Lung (tissue), 12 donors: ENCODE measurements around the gene CAMK2D. TPM values are rescaled to one million over a fixed set of nuclear protein-coding genes. Genes with fewer than 3 reads are reported as not detected.

ENCODE experiments used
- ATAC-seq: fragments of 200-7000 bp; cut with Tn5 transposase; one replicate; pipeline ENCODE4 v1.9.1; 2020; ENCODE audit warnings: moderate number of reproducible peaks; ENCODE audit not compliant: insufficient read depth, low FRiP score
- DNase-seq, 3 donors: peaks; one replicate each; pipeline ENCODE4 v3.0.0-alpha.2; 2013 to 2017
- H3K27ac ChIP-seq, 2 donors: one replicate each; pipeline ENCODE4 v1.5.1; 2013; ENCODE audit warnings: mild to moderate bottlenecking in 2 of 2, moderate library complexity in 2 of 2, control low read depth in 1 of 2, inconsistent platforms in 1 of 2, low read depth in 1 of 2, low read length in 1 of 2
- H3K27me3 ChIP-seq, 3 donors: one replicate each; pipeline ENCODE4 v1.5.1; 2013; ENCODE audit warnings: low read length in 2 of 3; ENCODE audit not compliant: control insufficient read depth in 3 of 3, insufficient read depth in 3 of 3
- H3K36me3 ChIP-seq, 4 donors: one replicate each; pipeline ENCODE4 v1.5.1; 2013; ENCODE audit warnings: low read length in 4 of 4, mild to moderate bottlenecking in 1 of 4, moderate library complexity in 1 of 4; ENCODE audit not compliant: control insufficient read depth in 4 of 4, insufficient read depth in 4 of 4
- H3K4me1 ChIP-seq, 5 donors: one replicate each; pipeline ENCODE4 v1.5.1; 2013; ENCODE audit warnings: low read length in 5 of 5, mild to moderate bottlenecking in 2 of 5, moderate library complexity in 1 of 5; ENCODE audit not compliant: control insufficient read depth in 5 of 5, insufficient read depth in 5 of 5
- H3K4me3 ChIP-seq: one replicate; pipeline ENCODE4 v1.5.1; 2013; ENCODE audit warnings: mild to moderate bottlenecking, control low read depth, moderate library complexity
- H3K9ac ChIP-seq, 2 donors: one replicate each; pipeline ENCODE4 v1.5.1; 2013; ENCODE audit warnings: low read length in 2 of 2, control low read depth in 1 of 2; ENCODE audit not compliant: insufficient read depth in 1 of 2
- H3K9me3 ChIP-seq, 4 donors: one replicate each; pipeline ENCODE4 v1.5.1; 2013; ENCODE audit warnings: low read length in 3 of 4, mild to moderate bottlenecking in 1 of 4, moderate library complexity in 1 of 4; ENCODE audit not compliant: control insufficient read depth in 4 of 4, insufficient read depth in 3 of 4
- WGBS, 2 donors: extraction: QIAGEN DNeasy Blood & Tissue Kit; methylation state at CpG; one replicate each; pipeline ENCODE4 v1.1.7; 2013; 5-methylcytosine and 5-hydroxymethylcytosine counted together
- polyA plus RNA-seq, 2 donors: library from polyadenylated mRNA; stranded (reverse); fragments of 200-250 nt; gene quantifications; one replicate each; pipeline ENCODE4 v1.2.1, GENCODE V29; 2013
- total RNA-seq, 2 donors: library from RNA; depleted of rRNA in 1 of 2; stranded (reverse); fragments of >200 nt in 1 of 2; gene quantifications; one replicate each; pipeline ENCODE4 v1.2.1, GENCODE V29; 2014 to 2021
- TF ChIP-seq, protein P1 (sequence below): IDR thresholded peaks from 2 replicates; pipeline ENCODE4 v1.5.1; 2012; ENCODE audit warnings: mild to moderate bottlenecking; ENCODE audit errors: control extremely low read depth, extremely low read depth
- donor health status: control.
- donor health status: control.
- donor health status: Bipolar disorder and iron deficiency.
- donor health status: healthy.
- donor health status: DM: yes; HTN: yes; CAD: no.

The CAMK2D gene
- total and polyA plus RNA-seq, 4 donors: 11.9 to 98.2 (median 36.6) TPM

DNA sequence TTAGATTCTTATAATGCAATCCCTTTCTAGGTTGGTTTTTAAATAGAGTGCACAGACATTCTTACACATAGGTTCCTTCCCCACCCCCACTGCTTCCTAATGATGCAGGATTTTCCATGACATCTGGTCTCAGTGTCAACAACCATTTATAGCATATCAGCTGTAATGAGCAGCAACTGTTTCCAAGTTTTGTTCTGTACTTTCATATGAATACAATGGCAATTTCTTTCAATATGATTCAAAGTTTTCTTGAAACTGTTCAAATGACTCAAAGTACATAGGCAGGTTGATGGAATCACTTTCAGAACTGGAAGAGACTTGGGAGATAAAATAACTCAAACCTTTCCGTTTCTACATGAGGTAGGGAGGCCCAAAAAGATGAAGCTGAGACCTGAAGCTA lies 220.7 kb downstream of the CAMK2D start:
- TF ChIP-seq, protein P1, sequence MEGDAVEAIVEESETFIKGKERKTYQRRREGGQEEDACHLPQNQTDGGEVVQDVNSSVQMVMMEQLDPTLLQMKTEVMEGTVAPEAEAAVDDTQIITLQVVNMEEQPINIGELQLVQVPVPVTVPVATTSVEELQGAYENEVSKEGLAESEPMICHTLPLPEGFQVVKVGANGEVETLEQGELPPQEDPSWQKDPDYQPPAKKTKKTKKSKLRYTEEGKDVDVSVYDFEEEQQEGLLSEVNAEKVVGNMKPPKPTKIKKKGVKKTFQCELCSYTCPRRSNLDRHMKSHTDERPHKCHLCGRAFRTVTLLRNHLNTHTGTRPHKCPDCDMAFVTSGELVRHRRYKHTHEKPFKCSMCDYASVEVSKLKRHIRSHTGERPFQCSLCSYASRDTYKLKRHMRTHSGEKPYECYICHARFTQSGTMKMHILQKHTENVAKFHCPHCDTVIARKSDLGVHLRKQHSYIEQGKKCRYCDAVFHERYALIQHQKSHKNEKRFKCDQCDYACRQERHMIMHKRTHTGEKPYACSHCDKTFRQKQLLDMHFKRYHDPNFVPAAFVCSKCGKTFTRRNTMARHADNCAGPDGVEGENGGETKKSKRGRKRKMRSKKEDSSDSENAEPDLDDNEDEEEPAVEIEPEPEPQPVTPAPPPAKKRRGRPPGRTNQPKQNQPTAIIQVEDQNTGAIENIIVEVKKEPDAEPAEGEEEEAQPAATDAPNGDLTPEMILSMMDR: no peak
- Histone ChIP-seq H3K4me3 (no peak overlapping the region), H3K9me3 (no peaks in the 10 kb centered on the region), H3K27me3 (no peaks in the 10 kb centered on the region), H3K36me3 (peaks cover 0 to 3% (median 0%) of the 10 kb centered on the region in 4 donors), H3K27ac (peak overlapping the region in 1 of 2 donors; percentile 81), H3K4me1 (peaks cover 0 to 23% (median 8%) of the 10 kb centered on the region in 5 donors), H3K9ac (no peak overlapping the region)
- WGBS, 2 donors: 76 to 86% methylated on average over 1 of the region's 1 CpG
- peak in 2 of 3 donors; percentile 70 to 79 for DNase-seq
- ATAC-seq: no peak

- Histone ChIP-seq H3K4me1 (peaks cover 0 to 32% (median 12%) of the 10 kb centered on the region in 5 donors), H3K27me3 (no peaks in the 10 kb centered on the region), H3K9me3 (no peaks in the 10 kb centered on the region), H3K27ac (no peak overlapping the region), H3K36me3 (peaks cover 0 to 4% (median under 1%) of the 10 kb centered on the region in 4 donors), H3K4me3 (no peak overlapping the region), H3K9ac (no peak overlapping the region)
- 51 to 68% methylated on average over 3 of the region's 3 CpGs for WGBS, 2 donors
- DNase-seq: no peak
- no peak for ATAC-seq
- TF ChIP-seq, protein P1: no peak
These were observed 222.1 kb downstream of the CAMK2D start for GRCh38 chr4:113539408-113539807.

DNA sequence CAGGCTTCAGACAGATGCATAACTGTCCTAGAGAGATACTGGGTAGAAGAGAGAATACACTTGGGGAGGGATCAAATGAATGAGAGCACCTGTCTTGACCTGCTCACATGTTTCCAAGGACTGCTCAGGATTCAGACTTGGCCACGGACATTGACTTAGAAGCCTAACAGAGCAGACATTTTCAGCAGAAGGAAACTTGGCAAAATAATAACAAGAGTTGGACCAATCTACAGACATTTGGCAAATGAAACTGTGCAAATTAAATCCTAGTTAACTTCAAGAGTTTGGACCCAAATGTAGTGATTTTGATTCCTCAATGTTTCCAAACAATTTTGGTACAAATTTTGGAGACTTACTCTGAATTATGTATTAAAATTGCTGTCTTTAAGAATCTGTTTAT lies 223.9 kb downstream of the CAMK2D start:
- ATAC-seq: no peak
- peak; percentile 14 to 91 (median 89) for DNase-seq
- Histone ChIP-seq H3K9me3 (no peaks in the 10 kb centered on the region), H3K27me3 (no peaks in the 10 kb centered on the region), H3K36me3 (peaks cover 0 to 4% (median 0%) of the 10 kb centered on the region in 4 donors), H3K4me3 (no peak overlapping the region), H3K9ac (no peak overlapping the region), H3K27ac (no peak overlapping the region), H3K4me1 (peaks cover 0 to 39% (median 12%) of the 10 kb centered on the region in 5 donors)
- 68 to 80% methylated on average over 1 of the region's 1 CpG for WGBS, 2 donors
- TF ChIP-seq, protein P1: no peak

- H3K4me1 ChIP-seq: peaks cover 0 to 39% (median 12%) of the 10 kb centered on the region in 5 donors
- H3K27me3 ChIP-seq: no peaks in the 10 kb centered on the region
- DNase-seq: no peak
- no peak for ATAC-seq
- no peaks in the 10 kb centered on the region for H3K9me3 ChIP-seq
- H3K4me3 ChIP-seq: no peak overlapping the region
- H3K9ac ChIP-seq: no peak overlapping the region
- WGBS, 2 donors: 82 to 83% methylated on average over 2 of the region's 2 CpGs
- TF ChIP-seq, protein P1: no peak
- H3K27ac ChIP-seq: no peak overlapping the region
- H3K36me3 ChIP-seq: peaks cover 0 to 8% (median 0%) of the 10 kb centered on the region in 4 donors
These were observed 224.3 kb downstream of the CAMK2D start for GRCh38 chr4:113537203-113537602.
